GM12878 (cell line): ENCODE data around the gene NSFL1C. TPM values are rescaled to one million over a fixed set of nuclear protein-coding genes. Genes with fewer than 3 reads are reported as not detected.

Source experiments
- ATAC-seq: fragments of 200-7000 bp; cut with Tn5 transposase; 3 replicates; pipeline ENCODE4 v1.9.1; 2020; ENCODE audit warnings: mild to moderate bottlenecking, moderate library complexity
- BruUV-seq: library from RNA; stranded (reverse); fragments of 400-500 nt; replicated peaks from 2 replicates; lab custom pipeline; 2021; lab: Mats Ljungman, UMichigan
- CTCF ChIA-PET: fragments of 300-600 bp; sonication (Branson Sonifier 250); formaldehyde crosslinking; extraction: SDS; loops from one replicate; lab custom pipeline; 2021; ENCODE audit warnings: inconsistent platforms; lab: Yijun Ruan, JAX
- POLR2A ChIA-PET: fragments of 350-600 bp; formaldehyde crosslinking; extraction: SDS; loops from one replicate; lab custom pipeline; 2021; ENCODE audit warnings: inconsistent platforms; lab: Charles Lee
- RAD21 ChIA-PET: fragments of 300-600 bp; sonication (Branson Sonifier 250); formaldehyde crosslinking; loops from one replicate; lab custom pipeline; 2023; ENCODE audit warnings: antibody characterized with exemption; ENCODE audit not compliant: unreplicated experiment; lab: Charles Lee
- SMC1A ChIA-PET: fragments of 300-600 bp; sonication (Branson Sonifier 250); formaldehyde crosslinking; loops from one replicate; lab custom pipeline; 2023; ENCODE audit not compliant: unreplicated experiment, uncharacterized antibody; lab: Charles Lee
- DNase-seq: peaks from one replicate; pipeline ENCODE4 v3.0.0-alpha.2; 2011; ENCODE audit warnings: low read depth, low spot score
- FAIRE-seq: peaks from 3 replicates; lab custom pipeline; 2011; peaks lifted over from hg19 to GRCh38; lab: Jason Lieb, UNC
- H2AFZ ChIP-seq: 2 replicates; pipeline ENCODE4 v1.6.0; 2011; ENCODE audit warnings: low read depth, low read length, control low read depth; ENCODE audit not compliant: control insufficient read depth
- H3K27ac ChIP-seq: 2 replicates; pipeline ENCODE4 v1.5.1; 2011; ENCODE audit warnings: control low read depth; ENCODE audit not compliant: control insufficient read depth, insufficient read depth
- H3K27me3 ChIP-seq, 2 experiments: replicated peaks in 1 of 2; 2 replicates each; pipeline versions ENCODE4 v1.6.0 to v1.6.1; 2011; ENCODE audit warnings: low read length in 1 of 2; ENCODE audit not compliant: control insufficient read depth in 2 of 2, insufficient read depth in 2 of 2
- H3K36me3 ChIP-seq, 2 experiments: 2 replicates each; pipeline ENCODE4 v1.5.1; 2011; ENCODE audit warnings: low read length in 1 of 2; ENCODE audit not compliant: control insufficient read depth in 2 of 2, insufficient read depth in 2 of 2
- H3K4me1 ChIP-seq: 2 replicates; pipeline ENCODE4 v1.6.1; 2011; ENCODE audit warnings: mild to moderate bottlenecking, low read length, moderate library complexity, mixed read lengths; ENCODE audit not compliant: control insufficient read depth, insufficient read depth
- H3K4me2 ChIP-seq: 2 replicates; pipeline ENCODE4 v1.6.0; 2011; ENCODE audit warnings: control low read depth; ENCODE audit not compliant: control insufficient read depth, insufficient read depth
- H3K4me3 ChIP-seq: fragments of 200-600 bp; sonication (generic); 2 replicates; pipeline ENCODE4 v1.5.1; 2016
- H3K79me2 ChIP-seq: 2 replicates; pipeline ENCODE4 v1.6.0; 2011; ENCODE audit warnings: low read length; ENCODE audit not compliant: control insufficient read depth, insufficient read depth
- H3K9ac ChIP-seq: 2 replicates; pipeline ENCODE4 v1.8.0; 2011; ENCODE audit warnings: low read length, control low read depth, mixed read lengths; ENCODE audit not compliant: control insufficient read depth, insufficient read depth
- H3K9me3 ChIP-seq: replicated peaks from 3 replicates; pipeline ENCODE4 v1.5.1; 2011; ENCODE audit warnings: mild to moderate bottlenecking, low read length; ENCODE audit not compliant: control insufficient read depth, insufficient read depth
- H4K20me1 ChIP-seq: 2 replicates; pipeline ENCODE4 v1.6.0; 2011; ENCODE audit not compliant: control insufficient read depth, insufficient read depth
- CREM ChIP-seq: IDR thresholded peaks from 2 replicates; pipeline ENCODE4 v1.6.1; 2014; ENCODE audit warnings: antibody characterized with exemption, low read depth
- GATAD2B ChIP-seq: fragments of 450-650 bp; conservative IDR thresholded peaks from 2 replicates; pipeline ENCODE4 v1.6.1; 2017; ENCODE audit warnings: low read depth, mild to moderate bottlenecking, moderate library complexity
- HDAC6 ChIP-seq: fragments of 200-600 bp; sonication (generic); IDR thresholded peaks from one replicate; pipeline ENCODE4 v1.8.0; 2017; ENCODE audit warnings: antibody characterized with exemption; ENCODE audit not compliant: unreplicated experiment
- MEF2B ChIP-seq: fragments of 450-650 bp; IDR thresholded peaks from 2 replicates; pipeline ENCODE4 v1.6.1; 2018; ENCODE audit warnings: mild to moderate bottlenecking, moderate library complexity; ENCODE audit not compliant: partially characterized antibody, poor library complexity, severe bottlenecking
- NR2C1 ChIP-seq: fragments of 450-650 bp; IDR thresholded peaks from 2 replicates; pipeline ENCODE4 v1.6.1; 2017; ENCODE audit warnings: antibody characterized with exemption, mild to moderate bottlenecking, moderate library complexity
- PAX8 ChIP-seq: fragments of 450-650 bp; IDR thresholded peaks from 2 replicates; pipeline ENCODE4 v1.6.1; 2017; ENCODE audit warnings: mild to moderate bottlenecking, moderate library complexity
- SUPT20H ChIP-seq: IDR thresholded peaks from 2 replicates; pipeline ENCODE4 v1.6.1; 2011; ENCODE audit warnings: low read depth, mild to moderate bottlenecking, low read length, moderate library complexity, borderline replicate concordance; ENCODE audit not compliant: control insufficient read depth
- ZNF384 ChIP-seq: IDR thresholded peaks from 2 replicates; pipeline ENCODE4 v1.6.1; 2012; ENCODE audit warnings: low read depth, mild to moderate bottlenecking, low read length, improper control_type of control experiment, borderline replicate concordance
- WGBS: methylation state at CpG from one replicate; pipeline ENCODE4 v1.1.6; 2016; ENCODE audit warnings: low lambda C conversion rate; ENCODE audit not compliant: insufficient replicate concordance, insufficient coverage; ENCODE audit errors: missing lambda C conversion rate; 5-methylcytosine and 5-hydroxymethylcytosine counted together
- in situ Hi-C: fragments of 300-500 bp; cut with MboI; formaldehyde crosslinking; loops from 9 replicates; pipeline ENCODE4 v1.14.3; 2018; ENCODE audit warnings: mixed read lengths
- intact Hi-C: fragments of 100-400 bp; cut with micrococcal nuclease; formaldehyde crosslinking; loops from one replicate; pipeline ENCODE4 v1.14.2; 2022; ENCODE audit not compliant: unreplicated experiment
- polyA plus RNA-seq, 11 experiments: library from polyadenylated mRNA; depleted of rRNA in 4 of 11; unstranded in 6 of 11; stranded (reverse) in 5 of 11; fragments of >200 nt; fragmentation: Nextera tagmentation in 4 of 11; fragmentation: Illumina TruSeq in 1 of 11; extraction: Ambion mirVana in 4 of 11; extraction: Trizol in 1 of 11; gene quantifications; 1 replicate in 1 of 11; 2 replicates in 10 of 11; pipeline versions ENCODE4 v1.2.1 to v1.2.3, GENCODE V29; 2011 to 2016; ENCODE audit warnings: inconsistent platforms in 2 of 11, missing spikeins in 2 of 11, low read depth in 1 of 11
- total RNA-seq, 4 experiments: library from RNA; depleted of rRNA in 3 of 4; stranded (reverse); fragments of >200 nt in 3 of 4; fragmentation: Illumina TruSeq in 1 of 4; extraction: Trizol in 1 of 4; gene quantifications; 2 replicates each; pipeline versions ENCODE4 v1.2.1 to v1.2.3, GENCODE V29; 2013 to 2021
- TF ChIP-seq, protein P1 (sequence below): fragments of 450-650 bp; formaldehyde crosslinking; IDR thresholded peaks from 2 replicates; pipeline ENCODE4 v1.4.0; 2020; ENCODE audit warnings: mild to moderate bottlenecking, moderate library complexity
- TF ChIP-seq, protein P2 (sequence below): IDR thresholded peaks from 2 replicates; pipeline ENCODE4 v1.6.1; 2012; ENCODE audit warnings: low read depth, low read length, improper control_type of control experiment
- TF ChIP-seq, protein P3 (sequence below): IDR thresholded peaks from 2 replicates; pipeline ENCODE4 v1.6.1; 2012; ENCODE audit warnings: low read depth, low read length, improper control_type of control experiment

Gene NSFL1C
- total and polyA plus RNA-seq, 10 of the 15 experiments (the other 5 are each of a cell fraction or from before 2014, with no cell fraction given): 21.5 to 100 (median 38.1) TPM

GRCh38 chr20:1422753-1423152 is 43.9 kb downstream of the NSFL1C start:
- TF ChIP-seq CREM (no peak), GATAD2B (no peak), SUPT20H (no peak), MEF2B (no peak), HDAC6 (no peak), PAX8 (no peak), ZNF384 (no peak), NR2C1 (no peak)
- TF ChIP-seq, protein P1, sequence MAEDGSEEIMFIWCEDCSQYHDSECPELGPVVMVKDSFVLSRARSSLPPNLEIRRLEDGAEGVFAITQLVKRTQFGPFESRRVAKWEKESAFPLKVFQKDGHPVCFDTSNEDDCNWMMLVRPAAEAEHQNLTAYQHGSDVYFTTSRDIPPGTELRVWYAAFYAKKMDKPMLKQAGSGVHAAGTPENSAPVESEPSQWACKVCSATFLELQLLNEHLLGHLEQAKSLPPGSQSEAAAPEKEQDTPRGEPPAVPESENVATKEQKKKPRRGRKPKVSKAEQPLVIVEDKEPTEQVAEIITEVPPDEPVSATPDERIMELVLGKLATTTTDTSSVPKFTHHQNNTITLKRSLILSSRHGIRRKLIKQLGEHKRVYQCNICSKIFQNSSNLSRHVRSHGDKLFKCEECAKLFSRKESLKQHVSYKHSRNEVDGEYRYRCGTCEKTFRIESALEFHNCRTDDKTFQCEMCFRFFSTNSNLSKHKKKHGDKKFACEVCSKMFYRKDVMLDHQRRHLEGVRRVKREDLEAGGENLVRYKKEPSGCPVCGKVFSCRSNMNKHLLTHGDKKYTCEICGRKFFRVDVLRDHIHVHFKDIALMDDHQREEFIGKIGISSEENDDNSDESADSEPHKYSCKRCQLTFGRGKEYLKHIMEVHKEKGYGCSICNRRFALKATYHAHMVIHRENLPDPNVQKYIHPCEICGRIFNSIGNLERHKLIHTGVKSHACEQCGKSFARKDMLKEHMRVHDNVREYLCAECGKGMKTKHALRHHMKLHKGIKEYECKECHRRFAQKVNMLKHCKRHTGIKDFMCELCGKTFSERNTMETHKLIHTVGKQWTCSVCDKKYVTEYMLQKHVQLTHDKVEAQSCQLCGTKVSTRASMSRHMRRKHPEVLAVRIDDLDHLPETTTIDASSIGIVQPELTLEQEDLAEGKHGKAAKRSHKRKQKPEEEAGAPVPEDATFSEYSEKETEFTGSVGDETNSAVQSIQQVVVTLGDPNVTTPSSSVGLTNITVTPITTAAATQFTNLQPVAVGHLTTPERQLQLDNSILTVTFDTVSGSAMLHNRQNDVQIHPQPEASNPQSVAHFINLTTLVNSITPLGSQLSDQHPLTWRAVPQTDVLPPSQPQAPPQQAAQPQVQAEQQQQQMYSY: no peak
- TF ChIP-seq, protein P2, sequence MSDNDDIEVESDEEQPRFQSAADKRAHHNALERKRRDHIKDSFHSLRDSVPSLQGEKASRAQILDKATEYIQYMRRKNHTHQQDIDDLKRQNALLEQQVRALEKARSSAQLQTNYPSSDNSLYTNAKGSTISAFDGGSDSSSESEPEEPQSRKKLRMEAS: no peak
- TF ChIP-seq, protein P3, sequence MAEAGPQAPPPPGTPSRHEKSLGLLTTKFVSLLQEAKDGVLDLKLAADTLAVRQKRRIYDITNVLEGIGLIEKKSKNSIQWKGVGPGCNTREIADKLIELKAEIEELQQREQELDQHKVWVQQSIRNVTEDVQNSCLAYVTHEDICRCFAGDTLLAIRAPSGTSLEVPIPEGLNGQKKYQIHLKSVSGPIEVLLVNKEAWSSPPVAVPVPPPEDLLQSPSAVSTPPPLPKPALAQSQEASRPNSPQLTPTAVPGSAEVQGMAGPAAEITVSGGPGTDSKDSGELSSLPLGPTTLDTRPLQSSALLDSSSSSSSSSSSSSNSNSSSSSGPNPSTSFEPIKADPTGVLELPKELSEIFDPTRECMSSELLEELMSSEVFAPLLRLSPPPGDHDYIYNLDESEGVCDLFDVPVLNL: no peak
- no peaks in the 10 kb centered on the region for H3K36me3 ChIP-seq
- FAIRE-seq: no peak
- intact Hi-C loops (no loop called here), in situ Hi-C loops (no loop called here)
- no peak for ATAC-seq
- ChIA-PET CTCF (interaction anchor here (1.2 to 2.0 kb wide), 3 partner anchors 13 to 82 kb away, joined by 4 to 25 read pairs (median 7); no protein-coding TSS in a partner anchor), POLR2A (no interaction called here), RAD21 (interaction anchor here (1.5 kb wide), 1 partner anchor 16 kb away, joined by 6 read pairs; no protein-coding TSS in a partner anchor), SMC1A (interaction anchor here (0.9 kb wide), 1 partner anchor 14 kb away, joined by 3 read pairs; no protein-coding TSS in a partner anchor)
- H3K79me2 ChIP-seq: no peaks in the 10 kb centered on the region
- no TSS peak for BruUV-seq
- H3K9ac ChIP-seq: no peak overlapping the region
- H3K9me3 ChIP-seq: no peaks in the 10 kb centered on the region; the same call in 2 of the 3 replicates
- H3K4me3 ChIP-seq: no peak overlapping the region
- H3K27ac ChIP-seq: no peak overlapping the region
- no peaks in the 10 kb centered on the region for H4K20me1 ChIP-seq
- H3K4me2 ChIP-seq: no peak overlapping the region
- H3K27me3 ChIP-seq: peaks cover 0 to 2% of the 10 kb centered on the region in 2 experiments; a peak in 2 of 4 replicates
- DNase-seq: no peak
- H3K4me1 ChIP-seq: no peaks in the 10 kb centered on the region
- no peak overlapping the region for H2AFZ ChIP-seq
- WGBS: 16% methylated on average over 3 of the region's 3 CpGs
